ENCODE measurements around the gene AHSA1. TPM values are rescaled to one million over a fixed set of nuclear protein-coding genes. Genes with fewer than 3 reads are reported as not detected.

The AHSA1 gene
- total RNA-seq, 1 experiment from 2014 or later, result 375 TPM

GRCh38 chr14:77511486-77512162 lies 53.7 kb downstream of the AHSA1 start:
- ChIA-PET CTCF (no interaction called here), POLR2A (ENCODE audit: low non-redundant PET) (no interaction called here)
- BruUV-seq (replicated peaks), result no TSS peak
- TF ChIP-seq EZH2 (IDR thresholded peaks at IDR 0.05; ENCODE audit: borderline replicate concordance, low read depth, low read length, poor library complexity, severe bottlenecking), result no peak
- no peak for TF ChIP-seq CTCF (conservative IDR thresholded peaks at IDR 0.05; ENCODE audit: low read depth, low read length)
- H3K36me3 ChIP-seq (ENCODE audit: insufficient read depth, low read length, poor library complexity, severe bottlenecking), result peaks cover 13% of the 10 kb centered on the region
- H3K9me3 ChIP-seq (ENCODE audit: low read depth, low read length, poor library complexity, severe bottlenecking), result no peaks in the 10 kb centered on the region
- no peak for DNase-seq (ENCODE audit: low spot score)
- intact Hi-C loops (cut with micrococcal nuclease; ENCODE audit: unreplicated experiment), result no loop called here
- H3K4me1 ChIP-seq (ENCODE audit: insufficient read depth, low read length, poor library complexity, severe bottlenecking), result no peaks in the 10 kb centered on the region
- no peaks in the 10 kb centered on the region for H3K27me3 ChIP-seq (replicated peaks; ENCODE audit: insufficient read depth, low read depth, low read length, poor library complexity)
- no peak overlapping the region for H3K4me3 ChIP-seq (ENCODE audit: low read depth, low read length, poor library complexity, severe bottlenecking)
- no peak overlapping the region for H3K27ac ChIP-seq (ENCODE audit: low read depth, low read length, poor library complexity, severe bottlenecking)

DNA sequence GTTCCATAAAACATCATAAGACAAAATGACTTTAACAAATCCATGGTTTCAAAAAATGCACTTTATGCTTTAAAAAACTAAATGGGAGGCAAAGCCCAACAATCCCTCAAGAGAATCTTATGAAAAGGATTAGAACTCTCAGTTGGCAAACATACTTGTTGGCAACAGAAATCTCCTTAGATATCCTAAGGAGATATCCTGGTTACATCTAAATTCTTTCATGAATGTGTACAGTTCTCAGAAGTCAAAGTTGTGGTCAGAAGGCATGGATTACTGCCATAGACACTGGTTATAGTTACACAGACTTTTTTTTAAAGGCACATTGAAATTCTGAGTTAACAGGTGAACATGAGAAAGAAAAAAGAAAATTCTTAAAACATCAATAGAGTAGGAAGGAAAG lies 58.2 kb downstream of the AHSA1 start:
- Histone ChIP-seq H3K36me3 (ENCODE audit: insufficient read depth, low read length, poor library complexity, severe bottlenecking) (peaks cover 19% of the 10 kb centered on the region), H3K9me3 (ENCODE audit: low read depth, low read length, poor library complexity, severe bottlenecking) (no peaks in the 10 kb centered on the region), H3K27ac (ENCODE audit: low read depth, low read length, poor library complexity, severe bottlenecking) (no peak overlapping the region), H3K27me3 (replicated peaks; ENCODE audit: insufficient read depth, low read depth, low read length, poor library complexity) (no peaks in the 10 kb centered on the region), H3K4me1 (ENCODE audit: insufficient read depth, low read length, poor library complexity, severe bottlenecking) (no peaks in the 10 kb centered on the region), H3K4me3 (ENCODE audit: low read depth, low read length, poor library complexity, severe bottlenecking) (no peak overlapping the region)
- ChIA-PET CTCF (no interaction called here), POLR2A (ENCODE audit: low non-redundant PET) (no interaction called here)
- intact Hi-C loops (cut with micrococcal nuclease; ENCODE audit: unreplicated experiment), result no loop called here
- no peak for DNase-seq (ENCODE audit: low spot score)
- no peak for TF ChIP-seq EZH2 (IDR thresholded peaks at IDR 0.05; ENCODE audit: borderline replicate concordance, low read depth, low read length, poor library complexity, severe bottlenecking)
- TF ChIP-seq CTCF (conservative IDR thresholded peaks at IDR 0.05; ENCODE audit: low read depth, low read length), result no peak
- BruUV-seq (replicated peaks), result no TSS peak

Other genes with a start within 250 kb of the AHSA1 start
- gene NGB, start 186.9 kb upstream of the AHSA1 start, total RNA-seq (2021), result not detected in 2 replicates
- 49.5 and 55.6 TPM in 2 replicates for gene POMT2, start 137.2 kb upstream of the AHSA1 start, total RNA-seq (2021)
- 12.7 and 18.5 TPM in 2 replicates for gene GSTZ1, start 137.1 kb upstream of the AHSA1 start, total RNA-seq (2021)
- gene TMED8, start 81.0 kb upstream of the AHSA1 start, total RNA-seq (2021), result 21.0 and 22.8 TPM in 2 replicates
- 2.4 and 2.9 TPM in 2 replicates for gene SAMD15, start 80.7 kb upstream of the AHSA1 start, total RNA-seq (2021)
- 0.58 and 1.0 TPM in 2 replicates for gene NOXRED1, start 34.6 kb upstream of the AHSA1 start, total RNA-seq (2021)
- 16.7 and 19.8 TPM in 2 replicates for gene VIPAS39, start 492 bp upstream of the AHSA1 start, total RNA-seq (2021)
- gene ISM2, start 40.7 kb downstream of the AHSA1 start, total RNA-seq (2021), result 4.3 and 5.1 TPM in 2 replicates
- 17.3 and 19.0 TPM in 2 replicates for gene SPTLC2, start 158.5 kb downstream of the AHSA1 start, total RNA-seq (2021)
- gene ALKBH1, start 249.9 kb downstream of the AHSA1 start, total RNA-seq (2021), result 19.4 and 22.3 TPM in 2 replicates

Measured in A673 (cell line).